Pancreas (tissue), 10 donors: ENCODE data around the gene ATP2A2. TPM values are rescaled to one million over a fixed set of nuclear protein-coding genes. Genes with fewer than 3 reads are reported as not detected.
A peak's percentile ranks its signal among the peaks of the same experiment; 100 is the strongest.

Source experiments
- ATAC-seq, 4 donors: fragments of 200-7000 bp; cut with Tn5 transposase; one replicate each; pipeline versions ENCODE4 v1.8.0 to v1.9.1; 2020; ENCODE audit warnings: mild to moderate bottlenecking in 4 of 4, moderate library complexity in 4 of 4
- DNase-seq, 6 donors: peaks; one replicate each; pipeline ENCODE4 v3.0.0-alpha.2; 2020
- FAIRE-seq: peaks from 2 replicates; lab custom pipeline; 2012; peaks lifted over from hg19 to GRCh38; lab: Jason Lieb, UNC
- H3K27ac ChIP-seq, 4 donors: fragments of 200-600 bp; sonication (generic); 1 replicate in 3 of 4; 2 replicates in 1 of 4; pipeline versions ENCODE4 v1.5.0 to v1.8.0; 2020
- H3K27me3 ChIP-seq, 4 donors: fragments of 200-600 bp; one replicate each; pipeline ENCODE4 v1.8.0; 2021
- H3K36me3 ChIP-seq, 3 donors: fragments of 200-600 bp; sonication (generic) in 1 of 3; one replicate each; pipeline versions ENCODE4 v1.5.0 to v1.8.0; 2020 to 2021
- H3K4me1 ChIP-seq, 3 donors: fragments of 200-600 bp; one replicate each; pipeline ENCODE4 v1.8.0; 2021
- H3K4me3 ChIP-seq, 4 donors: fragments of 200-600 bp; sonication (generic) in 2 of 4; one replicate each; pipeline versions ENCODE4 v1.5.0 to v1.8.0; 2020 to 2021
- H3K9me3 ChIP-seq, 4 donors: fragments of 200-600 bp; one replicate each; pipeline ENCODE4 v1.8.0; 2021
- WGBS, 2 donors: extraction: QIAGEN DNeasy Blood & Tissue Kit; methylation state at CpG; one replicate each; pipeline ENCODE4 v1.1.7; 2013; 5-methylcytosine and 5-hydroxymethylcytosine counted together
- intact Hi-C, 3 donors: fragments of 100-400 bp; cut with DNase I; formaldehyde crosslinking; loops; one replicate each; pipeline versions ENCODE4 v1.11.1 to v1.14.2; 2022
- polyA plus RNA-seq, 2 donors: library from polyadenylated mRNA; stranded (reverse); fragments of 200-250 nt; gene quantifications; one replicate each; pipeline ENCODE4 v1.2.3, GENCODE V29; 2013
- total RNA-seq, 6 donors: library from RNA; stranded (reverse); fragmentation: NEBNext Ultra II Directional in 4 of 6; extraction: Animal tissue kit (Norgen Biotek cat#: 25700) in 4 of 6; gene quantifications; one replicate each; pipeline versions ENCODE4 v1.2.1 to v1.2.4, GENCODE V29; 2021 to 2023
- TF ChIP-seq, protein P1 (sequence below), 4 donors: fragments of 200-600 bp; sonication (generic) in 3 of 4; IDR thresholded peaks; one replicate each; pipeline versions ENCODE4 v1.5.0 to v1.8.0; 2021; ENCODE audit warnings: antibody characterized with exemption in 4 of 4
- donor health status: healthy with polysubstance abuse.
- donor health status: DM: no; HTN: no; CAD: no; lungs with moderate emphysema.
- donor health status: DM: no; HTN: no; CAD: no.
- donor health status: control.
- donor health status: control.
- donor health status: Bipolar disorder and iron deficiency.
- donor health status: DM: yes; HTN: yes; CAD: no.
- donor health status: DM: no; HTN: no; CAD: no.
- donor health status: DM: no; HTN: no; CAD: no.
- donor health status: DM: yes; HTN: yes; CAD: no.

The ATP2A2 gene
- total and polyA plus RNA-seq, 8 donors: 16.3 to 79.7 (median 45.7) TPM

DNA sequence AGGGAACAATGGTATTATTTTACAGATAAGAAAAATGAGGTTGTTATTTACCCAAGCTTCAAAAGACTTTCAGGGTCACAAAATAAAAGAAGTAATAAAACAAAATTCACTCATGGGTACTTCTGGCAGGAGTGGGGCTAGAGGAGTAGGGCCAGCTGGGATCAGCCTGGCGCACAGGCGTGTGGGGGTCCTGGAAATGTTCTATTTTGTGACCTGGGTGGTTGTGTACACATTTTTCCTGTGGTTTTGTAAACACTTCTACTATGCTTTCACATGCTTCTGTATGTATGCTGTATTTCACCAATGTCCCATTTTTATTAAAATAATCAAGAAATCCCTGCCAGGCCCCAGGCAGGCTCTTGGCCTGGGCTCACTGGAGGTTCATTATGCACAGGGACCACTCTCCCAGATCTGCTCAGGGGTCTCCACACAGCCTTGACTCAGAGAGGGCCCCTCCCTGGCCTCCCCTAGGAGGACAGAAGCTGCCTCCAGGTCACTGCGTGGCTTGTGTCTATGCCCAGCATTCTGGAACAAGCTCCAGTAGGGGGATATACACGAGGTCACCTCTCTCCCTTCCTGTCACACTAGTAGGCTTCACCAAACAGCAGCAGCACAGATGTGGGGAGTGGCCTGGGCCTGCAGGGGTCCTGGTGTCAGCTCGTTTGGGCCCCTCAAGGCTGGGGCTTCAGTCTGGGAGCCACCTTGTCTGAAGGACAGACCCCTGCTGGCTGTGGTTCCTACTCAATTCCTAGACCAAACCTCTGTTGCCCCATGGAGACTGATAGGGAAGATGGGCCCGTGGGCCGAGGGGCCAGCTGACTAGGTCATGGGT is 84.7 kb downstream of the ATP2A2 start:
- H3K27ac ChIP-seq: no peak overlapping the region
- peak in 1 of 4 donors; percentile 16 for ATAC-seq

DNA sequence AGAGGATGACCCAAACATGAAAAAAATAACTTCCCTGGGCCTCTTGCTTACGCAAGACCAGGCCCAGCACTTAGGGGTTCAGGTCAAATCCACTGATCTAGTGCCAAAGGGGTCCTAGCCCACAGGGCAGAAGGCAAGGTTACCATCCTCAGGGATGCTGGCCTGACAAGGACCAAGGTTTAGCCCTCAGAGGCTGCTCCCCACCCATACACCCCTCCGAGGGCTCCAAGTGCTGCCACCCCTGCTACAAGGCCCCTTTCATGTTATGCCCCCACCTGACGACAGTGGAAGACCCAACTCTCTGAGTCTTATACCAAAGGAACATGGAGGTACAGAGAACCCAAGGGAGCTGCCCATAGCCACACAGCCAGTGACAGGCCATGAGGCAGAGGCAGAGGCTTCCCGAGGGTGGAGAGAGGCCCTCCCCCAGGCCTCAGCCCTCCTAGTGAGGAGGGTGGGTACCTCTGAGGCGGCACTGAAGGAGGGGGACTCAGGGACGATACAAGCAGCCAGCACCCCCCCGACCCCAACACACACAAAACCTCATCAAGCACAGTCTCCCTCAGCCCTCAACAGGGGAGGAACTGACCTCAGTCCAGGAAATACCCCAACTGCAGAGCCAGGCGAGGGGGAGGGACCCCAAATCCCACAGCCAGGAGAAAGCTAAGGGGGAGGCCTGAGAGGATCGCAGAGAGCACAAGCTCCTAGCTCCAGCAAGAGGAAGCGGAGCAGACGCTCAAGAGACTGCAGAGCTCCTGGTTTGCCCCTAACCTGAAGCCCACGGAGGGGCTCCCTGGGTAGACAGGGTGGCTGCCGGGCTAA is 85.5 kb downstream of the ATP2A2 start:
- Histone ChIP-seq H3K4me1 (no peaks in the 10 kb centered on the region), H3K27ac (no peak overlapping the region), H3K36me3 (peaks cover 0 to 6% (median 0%) of the 10 kb centered on the region in 3 donors), H3K4me3 (no peak overlapping the region), H3K27me3 (no peaks in the 10 kb centered on the region), H3K9me3 (no peaks in the 10 kb centered on the region)
- TF ChIP-seq, protein P1, sequence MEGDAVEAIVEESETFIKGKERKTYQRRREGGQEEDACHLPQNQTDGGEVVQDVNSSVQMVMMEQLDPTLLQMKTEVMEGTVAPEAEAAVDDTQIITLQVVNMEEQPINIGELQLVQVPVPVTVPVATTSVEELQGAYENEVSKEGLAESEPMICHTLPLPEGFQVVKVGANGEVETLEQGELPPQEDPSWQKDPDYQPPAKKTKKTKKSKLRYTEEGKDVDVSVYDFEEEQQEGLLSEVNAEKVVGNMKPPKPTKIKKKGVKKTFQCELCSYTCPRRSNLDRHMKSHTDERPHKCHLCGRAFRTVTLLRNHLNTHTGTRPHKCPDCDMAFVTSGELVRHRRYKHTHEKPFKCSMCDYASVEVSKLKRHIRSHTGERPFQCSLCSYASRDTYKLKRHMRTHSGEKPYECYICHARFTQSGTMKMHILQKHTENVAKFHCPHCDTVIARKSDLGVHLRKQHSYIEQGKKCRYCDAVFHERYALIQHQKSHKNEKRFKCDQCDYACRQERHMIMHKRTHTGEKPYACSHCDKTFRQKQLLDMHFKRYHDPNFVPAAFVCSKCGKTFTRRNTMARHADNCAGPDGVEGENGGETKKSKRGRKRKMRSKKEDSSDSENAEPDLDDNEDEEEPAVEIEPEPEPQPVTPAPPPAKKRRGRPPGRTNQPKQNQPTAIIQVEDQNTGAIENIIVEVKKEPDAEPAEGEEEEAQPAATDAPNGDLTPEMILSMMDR (IDR thresholded peaks at IDR 0.05): no peak
- WGBS, 2 donors: 77 to 87% methylated on average over 13 of the region's 13 CpGs
- no peak for DNase-seq
- FAIRE-seq: no peak
- intact Hi-C loops: no loop called here
- ATAC-seq: no peak

More for the DNA sequence above, 84.7 kb downstream of the ATP2A2 start:
- DNase-seq: no peak
- WGBS, 2 donors: 76 to 77% methylated on average over 7 of the region's 7 CpGs
- TF ChIP-seq, protein P1 (IDR thresholded peaks at IDR 0.05): no peak
- Histone ChIP-seq H3K27me3 (no peaks in the 10 kb centered on the region), H3K4me3 (no peak overlapping the region), H3K4me1 (no peaks in the 10 kb centered on the region), H3K9me3 (no peaks in the 10 kb centered on the region), H3K36me3 (peaks cover 0 to 6% (median 0%) of the 10 kb centered on the region in 3 donors)
- intact Hi-C loops: no loop called here
- FAIRE-seq: no peak

DNA sequence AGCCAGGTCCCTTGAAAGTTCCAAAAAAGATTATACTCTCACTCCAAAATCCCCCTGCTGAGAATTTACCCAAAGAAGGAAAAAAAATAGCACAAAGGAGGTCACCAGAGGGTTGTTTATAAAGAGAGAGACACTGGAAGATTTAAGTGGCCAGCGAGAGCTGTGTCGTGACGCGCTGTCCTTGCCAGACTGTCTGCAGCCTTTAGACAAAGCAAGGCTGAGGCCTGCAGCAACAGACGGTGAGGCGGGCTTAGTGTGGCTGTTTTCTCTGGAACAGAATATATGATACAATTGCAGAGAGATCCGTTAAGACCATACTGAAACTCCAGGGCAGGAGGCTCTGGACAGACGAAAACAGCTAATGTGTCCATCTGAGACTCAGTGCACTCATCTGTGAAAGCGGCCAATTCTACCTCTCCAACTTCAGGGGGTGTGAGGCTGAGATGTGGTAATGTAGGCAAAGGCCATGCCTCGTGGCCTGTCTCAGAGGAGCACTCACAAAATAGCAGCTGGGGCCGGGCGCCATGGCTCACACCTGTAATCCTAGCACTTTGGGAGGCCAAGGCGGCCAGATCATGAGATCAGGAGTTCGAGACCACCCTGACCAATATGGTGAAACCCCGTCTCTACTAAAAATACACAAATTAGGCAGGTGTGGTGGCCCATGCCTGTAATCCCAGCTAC is 86.3 kb downstream of the ATP2A2 start:
- 86 to 91% methylated on average over 15 of the region's 15 CpGs for WGBS, 2 donors
- H3K9me3 ChIP-seq: no peaks in the 10 kb centered on the region
- DNase-seq (no peak), ATAC-seq (no peak), FAIRE-seq (no peak)
- TF ChIP-seq, protein P1 (IDR thresholded peaks at IDR 0.05): no peak
- H3K27ac ChIP-seq: no peak overlapping the region
- H3K27me3 ChIP-seq: no peaks in the 10 kb centered on the region
- no peak overlapping the region for H3K4me3 ChIP-seq
- H3K36me3 ChIP-seq: peaks cover 0 to 6% (median 0%) of the 10 kb centered on the region in 3 donors
- H3K4me1 ChIP-seq: no peaks in the 10 kb centered on the region
- intact Hi-C loops: no loop called here

GRCh38 chr12:110369992-110370391 is 88.9 kb downstream of the ATP2A2 start:
- 95 to 97% methylated on average over 8 of the region's 8 CpGs for WGBS, 2 donors
- DNase-seq: no peak
- TF ChIP-seq, protein P1 (IDR thresholded peaks at IDR 0.05): no peak
- no peak overlapping the region for H3K4me3 ChIP-seq
- no peak for FAIRE-seq
- H3K9me3 ChIP-seq: no peaks in the 10 kb centered on the region
- no peaks in the 10 kb centered on the region for H3K4me1 ChIP-seq
- peaks cover 0 to 25% (median 0%) of the 10 kb centered on the region in 3 donors for H3K36me3 ChIP-seq
- H3K27ac ChIP-seq: no peak overlapping the region
- no peaks in the 10 kb centered on the region for H3K27me3 ChIP-seq
- no peak for ATAC-seq
- intact Hi-C loops: no loop called here
